ENCODE measurements around the gene CEPT1. TPM values are rescaled to one million over a fixed set of nuclear protein-coding genes. Genes with fewer than 3 reads are reported as not detected.

The CEPT1 gene
- total and polyA plus RNA-seq, 8 donors: 4.6 to 71.4 (median 13.5) TPM

- Histone ChIP-seq H3K9me3 (no peaks in the 10 kb centered on the region), H3K4me3 (no peak overlapping the region), H3K27me3 (no peaks in the 10 kb centered on the region), H3K27ac (peak overlapping the region in 4 of 5 donors; percentile 46 to 84 (median 64)), H3K4me1 (peaks cover 44 to 68% (median 50%) of the 10 kb centered on the region in 4 donors), H3K36me3 (peaks cover 40 to 90% (median 69%) of the 10 kb centered on the region in 4 donors)
- no peak for DNase-seq
- TF ChIP-seq POLR2AphosphoS5 (IDR thresholded peaks at IDR 0.05) (no peak), CTCF (IDR thresholded peaks at IDR 0.05) (no peak), EP300 (IDR thresholded peaks at IDR 0.05) (no peak), POLR2A (IDR thresholded peaks at IDR 0.05) (no peak)
- WGBS, 5 donors: 52 to 82% (median 60%) methylated on average over 3 of the region's 3 CpGs
- intact Hi-C loops (cut with DNase I; ENCODE audit: low total_unique reads): no loop called here
Measured at GRCh38 chr1:111191496-111191895, 51.5 kb downstream of the CEPT1 start.

GRCh38 chr1:111192074-111192473 lies 52.1 kb downstream of the CEPT1 start:
- Histone ChIP-seq H3K4me3 (no peak overlapping the region), H3K9me3 (no peaks in the 10 kb centered on the region), H3K36me3 (peaks cover 40 to 90% (median 69%) of the 10 kb centered on the region in 4 donors), H3K27me3 (no peaks in the 10 kb centered on the region), H3K27ac (peak overlapping the region; percentile 2 to 84 (median 54)), H3K4me1 (peaks cover 46 to 71% (median 50%) of the 10 kb centered on the region in 4 donors)
- 90 to 100% (median 96%) methylated on average over 5 of the region's 5 CpGs for WGBS, 5 donors
- intact Hi-C loops (cut with DNase I; ENCODE audit: low total_unique reads): no loop called here
- TF ChIP-seq POLR2AphosphoS5 (IDR thresholded peaks at IDR 0.05) (no peak), CTCF (IDR thresholded peaks at IDR 0.05) (no peak), POLR2A (IDR thresholded peaks at IDR 0.05) (no peak), EP300 (IDR thresholded peaks at IDR 0.05) (no peak)
- DNase-seq: no peak

- TF ChIP-seq POLR2A (IDR thresholded peaks at IDR 0.05) (no peak), POLR2AphosphoS5 (IDR thresholded peaks at IDR 0.05) (peak in 1 of 3 donors; percentile 4), CTCF (IDR thresholded peaks at IDR 0.05) (no peak)
- no peaks in the 10 kb centered on the region for H3K27me3 ChIP-seq
- no peak overlapping the region for H3K4me3 ChIP-seq
- peaks cover 38 to 90% (median 69%) of the 10 kb centered on the region in 4 donors for H3K36me3 ChIP-seq
- DNase-seq: peak in 1 of 2 donors; percentile 32
- no peaks in the 10 kb centered on the region for H3K9me3 ChIP-seq
- H3K27ac ChIP-seq: peak overlapping the region in 4 of 5 donors; percentile 46 to 84 (median 64)
- H3K4me1 ChIP-seq: peaks cover 46 to 79% (median 54%) of the 10 kb centered on the region in 4 donors
- 39 to 61% (median 48%) methylated on average over 10 of the region's 10 CpGs for WGBS, 5 donors
- intact Hi-C loops (cut with DNase I; ENCODE audit: low total_unique reads): no loop called here
Measured at GRCh38 chr1:111192658-111193519, 52.9 kb downstream of the CEPT1 start.

- Histone ChIP-seq H3K4me3 (no peak overlapping the region), H3K4me1 (peaks cover 46 to 86% (median 58%) of the 10 kb centered on the region in 4 donors), H3K27me3 (no peaks in the 10 kb centered on the region), H3K27ac (peak overlapping the region in 4 of 5 donors; percentile 46 to 84 (median 64)), H3K9me3 (no peaks in the 10 kb centered on the region), H3K36me3 (peaks cover 33 to 89% (median 63%) of the 10 kb centered on the region in 4 donors)
- intact Hi-C loops (cut with DNase I; ENCODE audit: low total_unique reads): no loop called here
- DNase-seq: no peak
- WGBS, 5 donors: 92 to 97% (median 93%) methylated on average over 3 of the region's 3 CpGs
- TF ChIP-seq EP300 (IDR thresholded peaks at IDR 0.05) (no peak), POLR2AphosphoS5 (IDR thresholded peaks at IDR 0.05) (peak in 1 of 3 donors; percentile 3)
Measured at GRCh38 chr1:111193712-111194480, 53.9 kb downstream of the CEPT1 start.
